Chondrocyte (in vitro differentiated cells): ENCODE measurements around the gene HAPSTR1. TPM values are rescaled to one million over a fixed set of nuclear protein-coding genes. Genes with fewer than 3 reads are reported as not detected.

Experiments used
- DNase-seq: peaks from one replicate; pipeline ENCODE4 v3.0.0; 2021; ENCODE audit warnings: mixed read lengths, low spot score
- H3K27ac Mint-ChIP-seq: one replicate; pipeline ENCODE4 v1.8.0; 2021; ENCODE audit warnings: mild to moderate bottlenecking, moderate library complexity, mixed read lengths; ENCODE audit not compliant: unreplicated experiment
- H3K27me3 Mint-ChIP-seq: 2 replicates; pipeline ENCODE4 v1.8.0; 2021; ENCODE audit warnings: low read depth, mixed read lengths
- H3K36me3 Mint-ChIP-seq: 2 replicates; pipeline ENCODE4 v1.8.0; 2021; ENCODE audit warnings: low read depth, mixed read lengths
- H3K4me1 Mint-ChIP-seq: 2 replicates; pipeline ENCODE4 v1.8.0; 2021; ENCODE audit warnings: low read depth, mild to moderate bottlenecking, mixed read lengths
- H3K4me3 Mint-ChIP-seq: one replicate; pipeline ENCODE4 v1.8.0; 2021; ENCODE audit warnings: mild to moderate bottlenecking, moderate library complexity, mixed read lengths; ENCODE audit not compliant: unreplicated experiment
- H3K9me3 Mint-ChIP-seq: 2 replicates; pipeline ENCODE4 v1.8.0; 2021; ENCODE audit warnings: low read depth, mixed read lengths
- total RNA-seq: library from RNA; stranded (reverse); gene quantifications from 3 replicates; pipeline ENCODE4 v1.2.1, GENCODE V29; 2021
- TF ChIP-seq, protein P1 (sequence below): fragments of 200-600 bp; sonication (generic); IDR thresholded peaks from 2 replicates; pipeline ENCODE4 v1.5.0; 2021; ENCODE audit warnings: antibody characterized with exemption, mild to moderate bottlenecking, moderate library complexity

Gene HAPSTR1
- total RNA-seq, 1 donor from 2014 or later, result 82.5 TPM

DNA sequence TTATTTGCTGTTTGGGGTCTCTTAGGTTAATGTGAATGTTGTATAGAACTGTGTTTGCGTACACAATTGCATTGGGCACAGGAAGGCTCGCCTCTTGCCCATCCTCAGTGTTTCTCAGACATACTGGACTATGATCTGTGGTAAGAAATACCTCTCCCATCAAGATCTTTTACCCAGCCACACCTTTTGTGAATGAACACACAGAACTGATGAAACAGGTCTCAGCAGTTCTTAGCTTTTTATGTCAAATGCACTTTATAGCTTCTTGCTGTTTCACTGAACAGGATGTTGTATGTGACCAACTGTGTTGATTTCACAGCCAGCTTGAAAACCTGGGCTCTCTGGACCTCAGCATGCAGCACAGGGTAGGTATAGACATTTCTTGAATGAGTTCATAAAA lies 31.5 kb downstream of the HAPSTR1 start:
- Mint-ChIP-seq H3K4me3 (no peak overlapping the region), H3K27me3 (no peaks in the 10 kb centered on the region), H3K36me3 (peaks cover 10% of the 10 kb centered on the region), H3K27ac (no peak overlapping the region), H3K9me3 (no peaks in the 10 kb centered on the region), H3K4me1 (peaks cover 46% of the 10 kb centered on the region)
- no peak for DNase-seq
- TF ChIP-seq, protein P1, sequence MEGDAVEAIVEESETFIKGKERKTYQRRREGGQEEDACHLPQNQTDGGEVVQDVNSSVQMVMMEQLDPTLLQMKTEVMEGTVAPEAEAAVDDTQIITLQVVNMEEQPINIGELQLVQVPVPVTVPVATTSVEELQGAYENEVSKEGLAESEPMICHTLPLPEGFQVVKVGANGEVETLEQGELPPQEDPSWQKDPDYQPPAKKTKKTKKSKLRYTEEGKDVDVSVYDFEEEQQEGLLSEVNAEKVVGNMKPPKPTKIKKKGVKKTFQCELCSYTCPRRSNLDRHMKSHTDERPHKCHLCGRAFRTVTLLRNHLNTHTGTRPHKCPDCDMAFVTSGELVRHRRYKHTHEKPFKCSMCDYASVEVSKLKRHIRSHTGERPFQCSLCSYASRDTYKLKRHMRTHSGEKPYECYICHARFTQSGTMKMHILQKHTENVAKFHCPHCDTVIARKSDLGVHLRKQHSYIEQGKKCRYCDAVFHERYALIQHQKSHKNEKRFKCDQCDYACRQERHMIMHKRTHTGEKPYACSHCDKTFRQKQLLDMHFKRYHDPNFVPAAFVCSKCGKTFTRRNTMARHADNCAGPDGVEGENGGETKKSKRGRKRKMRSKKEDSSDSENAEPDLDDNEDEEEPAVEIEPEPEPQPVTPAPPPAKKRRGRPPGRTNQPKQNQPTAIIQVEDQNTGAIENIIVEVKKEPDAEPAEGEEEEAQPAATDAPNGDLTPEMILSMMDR, result no peak

DNA sequence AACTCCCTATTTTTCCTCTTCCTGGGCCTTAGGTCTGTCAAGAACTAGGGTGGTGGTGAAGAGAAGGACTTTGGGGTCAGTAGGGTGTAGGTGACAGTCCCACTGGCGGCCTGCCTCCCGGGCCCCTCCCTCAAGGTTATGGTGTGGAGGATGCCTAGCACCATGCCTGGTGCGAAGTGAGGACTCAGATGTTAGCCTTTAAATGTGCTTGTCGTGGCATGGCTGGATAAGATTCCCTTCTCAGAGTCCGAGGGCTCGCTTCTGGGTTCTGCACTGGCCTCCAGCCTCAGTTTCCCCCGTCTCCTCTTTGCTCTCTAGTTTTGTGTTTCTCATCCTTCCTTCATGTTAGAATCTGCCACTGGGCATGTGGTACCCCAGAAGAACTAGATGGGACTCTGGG lies 32.0 kb downstream of the HAPSTR1 start:
- H3K9me3 Mint-ChIP-seq, result no peaks in the 10 kb centered on the region
- peak overlapping the region; percentile 45 for H3K27ac Mint-ChIP-seq
- H3K4me1 Mint-ChIP-seq, result peaks cover 45% of the 10 kb centered on the region
- no peaks in the 10 kb centered on the region for H3K27me3 Mint-ChIP-seq
- H3K4me3 Mint-ChIP-seq, result no peak overlapping the region
- TF ChIP-seq, protein P1, result no peak
- peaks cover 10% of the 10 kb centered on the region for H3K36me3 Mint-ChIP-seq
- DNase-seq, result no peak

DNA sequence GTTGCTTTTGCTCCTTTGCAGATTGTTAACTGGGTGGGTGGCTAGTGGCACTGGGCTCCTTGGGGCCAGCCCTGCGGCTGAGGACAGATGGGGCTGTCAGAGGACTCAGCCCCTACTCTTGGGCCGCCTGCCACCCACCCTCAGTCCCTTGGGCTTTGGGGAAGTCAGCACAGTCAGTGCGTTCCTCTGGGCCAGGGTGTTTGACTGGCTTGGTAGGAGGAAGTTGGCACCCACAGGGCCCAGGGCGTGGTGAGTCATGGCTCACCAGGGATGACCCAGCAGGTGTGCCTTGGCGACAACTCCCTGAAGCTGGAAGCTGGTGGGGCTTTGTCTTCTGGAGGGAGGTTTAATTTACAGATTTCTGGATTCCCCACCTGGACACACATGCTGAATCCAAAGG lies 32.4 kb downstream of the HAPSTR1 start:
- TF ChIP-seq, protein P1, result no peak
- no peaks in the 10 kb centered on the region for H3K27me3 Mint-ChIP-seq
- peaks cover 8% of the 10 kb centered on the region for H3K36me3 Mint-ChIP-seq
- H3K4me1 Mint-ChIP-seq, result peaks cover 45% of the 10 kb centered on the region
- peak overlapping the region; percentile 45 for H3K27ac Mint-ChIP-seq
- no peak overlapping the region for H3K4me3 Mint-ChIP-seq
- no peak for DNase-seq
- H3K9me3 Mint-ChIP-seq, result no peaks in the 10 kb centered on the region

DNA sequence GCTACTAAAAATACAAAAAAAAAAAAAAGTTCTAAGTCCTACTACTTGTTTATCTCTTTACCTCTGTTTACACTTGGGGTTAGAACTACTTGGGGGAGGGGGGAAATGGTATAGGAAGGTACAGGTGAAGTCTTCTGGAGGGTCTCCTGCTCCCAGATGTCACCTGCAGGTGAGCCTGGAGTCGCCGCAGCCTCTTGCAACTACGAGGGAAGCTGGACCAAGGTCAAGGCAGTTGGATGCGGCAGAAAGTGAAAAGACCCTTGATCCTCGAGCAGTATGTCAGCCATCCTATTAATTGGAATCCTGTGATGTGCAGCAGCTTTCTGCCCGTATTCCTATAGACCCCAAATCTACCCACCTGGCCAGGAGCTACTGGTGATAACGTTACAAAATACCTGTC lies 33.0 kb downstream of the HAPSTR1 start:
- Mint-ChIP-seq H3K4me1 (peaks cover 44% of the 10 kb centered on the region), H3K36me3 (peaks cover 8% of the 10 kb centered on the region), H3K4me3 (no peak overlapping the region), H3K9me3 (no peaks in the 10 kb centered on the region), H3K27me3 (no peaks in the 10 kb centered on the region), H3K27ac (peak overlapping the region; percentile 36)
- DNase-seq, result no peak
- TF ChIP-seq, protein P1, result no peak

DNA sequence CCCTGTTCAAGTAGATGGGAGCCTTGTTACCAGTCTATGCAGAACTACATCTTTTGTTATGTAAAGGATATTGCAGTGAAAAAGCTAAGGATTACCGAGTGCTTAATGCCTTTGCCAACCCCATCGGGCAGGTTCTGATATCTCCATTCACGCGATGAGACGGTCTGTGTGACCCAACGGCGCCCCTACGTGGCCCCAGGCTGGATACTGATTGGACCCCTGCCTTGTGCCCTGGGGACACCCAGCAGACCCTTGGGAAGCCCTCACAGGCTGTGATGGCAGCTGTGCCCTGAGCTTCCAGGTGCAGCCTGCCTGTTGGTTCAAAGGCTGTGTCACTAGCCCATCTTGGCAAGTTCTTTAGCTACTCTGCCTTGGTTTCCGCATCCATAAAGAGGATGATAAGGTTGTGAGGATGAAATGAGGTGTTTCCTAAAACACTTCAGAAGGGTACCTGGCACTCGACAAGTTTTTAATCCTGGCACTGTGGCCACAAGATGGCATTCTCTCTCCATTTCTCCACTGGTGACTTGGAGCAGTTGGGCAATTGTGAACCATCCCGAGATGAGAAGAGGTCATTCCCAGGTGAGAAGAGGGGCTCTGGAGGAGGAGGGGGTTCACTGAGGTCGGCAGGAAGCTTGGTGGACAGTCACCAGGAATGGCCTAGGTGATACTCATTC lies 33.6 kb downstream of the HAPSTR1 start:
- peak overlapping the region; percentile 66 for H3K27ac Mint-ChIP-seq
- H3K27me3 Mint-ChIP-seq, result no peaks in the 10 kb centered on the region
- TF ChIP-seq, protein P1, result peak; percentile 35
- peaks cover 38% of the 10 kb centered on the region for H3K4me1 Mint-ChIP-seq
- peaks cover 8% of the 10 kb centered on the region for H3K36me3 Mint-ChIP-seq
- no peak overlapping the region for H3K4me3 Mint-ChIP-seq
- no peaks in the 10 kb centered on the region for H3K9me3 Mint-ChIP-seq
- no peak for DNase-seq
